Suprapubic skin (tissue), 4 donors: ENCODE measurements around the gene BCL2A1. TPM values are rescaled to one million over a fixed set of nuclear protein-coding genes. Genes with fewer than 3 reads are reported as not detected.

Experiments
- DNase-seq, 2 donors: peaks; one replicate each; pipeline ENCODE4 v3.0.0-alpha.2; 2019; ENCODE audit warnings: low spot score in 2 of 2
- H3K27ac ChIP-seq: fragments of 200-600 bp; sonication (generic); one replicate; pipeline ENCODE4 v1.5.1; 2019
- H3K27me3 ChIP-seq: fragments of 200-600 bp; sonication (generic); one replicate; pipeline ENCODE4 v1.5.1; 2019
- H3K36me3 ChIP-seq: fragments of 200-600 bp; sonication (generic); one replicate; pipeline ENCODE4 v1.5.1; 2019
- H3K4me1 ChIP-seq: fragments of 200-600 bp; sonication (generic); one replicate; pipeline ENCODE4 v1.5.1; 2019
- H3K4me3 ChIP-seq: fragments of 200-600 bp; sonication (generic); one replicate; pipeline ENCODE4 v1.5.1; 2019; ENCODE audit warnings: mild to moderate bottlenecking
- H3K9me3 ChIP-seq: fragments of 200-600 bp; sonication (generic); one replicate; pipeline ENCODE4 v1.5.1; 2019
- EP300 ChIP-seq: sonication (generic); formaldehyde crosslinking; IDR thresholded peaks from one replicate; pipeline ENCODE4 v1.6.1; 2017; ENCODE audit warnings: antibody characterized with exemption
- POLR2A ChIP-seq, 2 donors: fragments of 450-650 bp; IDR thresholded peaks; one replicate each; pipeline ENCODE4 v1.6.1; 2017; ENCODE audit warnings: antibody characterized with exemption in 2 of 2, mild to moderate bottlenecking in 2 of 2, moderate library complexity in 2 of 2
- POLR2AphosphoS5 ChIP-seq, 3 donors: sonication (generic); formaldehyde crosslinking; IDR thresholded peaks; one replicate each; pipeline ENCODE4 v1.6.1; 2017; ENCODE audit warnings: antibody characterized with exemption in 3 of 3
- WGBS: methylation state at CpG from one replicate; pipeline ENCODE4 v1.1.5; 2018; 5-methylcytosine and 5-hydroxymethylcytosine counted together
- total RNA-seq, 4 donors: library from RNA; depleted of rRNA; stranded (reverse); fragments of >200 nt; gene quantifications; one replicate each; pipeline ENCODE4 v1.1.0, GENCODE V29; 2016
- TF ChIP-seq, protein P1 (sequence below), 2 donors: fragments of 200-600 bp in 1 of 2; fragments of 450-650 bp in 1 of 2; sonication (generic) in 1 of 2; IDR thresholded peaks; one replicate each; pipeline ENCODE4 v1.5.1; 2016 to 2019; ENCODE audit warnings: antibody characterized with exemption in 2 of 2, mild to moderate bottlenecking in 1 of 2, moderate library complexity in 1 of 2

BCL2A1 gene
- total RNA-seq, 4 donors from 2014 or later = 0.64 to 2.6 (median 0.92) TPM

DNA sequence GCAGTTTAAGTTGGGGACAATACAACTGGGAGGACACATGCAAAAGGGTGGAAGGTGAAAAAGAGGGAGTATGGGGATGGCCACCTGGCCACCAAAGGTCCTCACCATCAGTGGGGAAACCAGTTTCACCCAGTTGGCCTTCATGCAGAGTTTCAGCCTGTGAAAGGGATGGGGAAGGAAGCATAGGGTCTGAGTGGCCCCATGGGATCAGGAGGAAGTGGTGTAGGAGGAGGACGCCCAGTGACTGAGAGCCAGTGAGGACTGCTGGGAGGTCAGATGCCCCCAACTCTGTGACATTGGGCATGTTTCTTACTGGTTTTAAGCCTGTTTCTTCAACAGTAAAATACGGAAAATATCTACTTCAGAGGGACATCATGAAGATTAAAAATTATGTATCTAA lies 16.3 kb downstream of the BCL2A1 start:
- H3K27ac ChIP-seq = no peak overlapping the region
- 89% methylated on average over 2 of the region's 2 CpGs for WGBS
- H3K9me3 ChIP-seq = no peaks in the 10 kb centered on the region
- H3K4me3 ChIP-seq = no peak overlapping the region
- H3K27me3 ChIP-seq = no peaks in the 10 kb centered on the region
- no peaks in the 10 kb centered on the region for H3K36me3 ChIP-seq
- DNase-seq = no peak
- TF ChIP-seq EP300 = no peak
- TF ChIP-seq POLR2A (IDR thresholded peaks at IDR 0.05) = no peak
- no peak for TF ChIP-seq POLR2AphosphoS5 (IDR thresholded peaks at IDR 0.05)
- TF ChIP-seq, protein P1, sequence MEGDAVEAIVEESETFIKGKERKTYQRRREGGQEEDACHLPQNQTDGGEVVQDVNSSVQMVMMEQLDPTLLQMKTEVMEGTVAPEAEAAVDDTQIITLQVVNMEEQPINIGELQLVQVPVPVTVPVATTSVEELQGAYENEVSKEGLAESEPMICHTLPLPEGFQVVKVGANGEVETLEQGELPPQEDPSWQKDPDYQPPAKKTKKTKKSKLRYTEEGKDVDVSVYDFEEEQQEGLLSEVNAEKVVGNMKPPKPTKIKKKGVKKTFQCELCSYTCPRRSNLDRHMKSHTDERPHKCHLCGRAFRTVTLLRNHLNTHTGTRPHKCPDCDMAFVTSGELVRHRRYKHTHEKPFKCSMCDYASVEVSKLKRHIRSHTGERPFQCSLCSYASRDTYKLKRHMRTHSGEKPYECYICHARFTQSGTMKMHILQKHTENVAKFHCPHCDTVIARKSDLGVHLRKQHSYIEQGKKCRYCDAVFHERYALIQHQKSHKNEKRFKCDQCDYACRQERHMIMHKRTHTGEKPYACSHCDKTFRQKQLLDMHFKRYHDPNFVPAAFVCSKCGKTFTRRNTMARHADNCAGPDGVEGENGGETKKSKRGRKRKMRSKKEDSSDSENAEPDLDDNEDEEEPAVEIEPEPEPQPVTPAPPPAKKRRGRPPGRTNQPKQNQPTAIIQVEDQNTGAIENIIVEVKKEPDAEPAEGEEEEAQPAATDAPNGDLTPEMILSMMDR (IDR thresholded peaks at IDR 0.05) = no peak
- H3K4me1 ChIP-seq = no peaks in the 10 kb centered on the region

DNA sequence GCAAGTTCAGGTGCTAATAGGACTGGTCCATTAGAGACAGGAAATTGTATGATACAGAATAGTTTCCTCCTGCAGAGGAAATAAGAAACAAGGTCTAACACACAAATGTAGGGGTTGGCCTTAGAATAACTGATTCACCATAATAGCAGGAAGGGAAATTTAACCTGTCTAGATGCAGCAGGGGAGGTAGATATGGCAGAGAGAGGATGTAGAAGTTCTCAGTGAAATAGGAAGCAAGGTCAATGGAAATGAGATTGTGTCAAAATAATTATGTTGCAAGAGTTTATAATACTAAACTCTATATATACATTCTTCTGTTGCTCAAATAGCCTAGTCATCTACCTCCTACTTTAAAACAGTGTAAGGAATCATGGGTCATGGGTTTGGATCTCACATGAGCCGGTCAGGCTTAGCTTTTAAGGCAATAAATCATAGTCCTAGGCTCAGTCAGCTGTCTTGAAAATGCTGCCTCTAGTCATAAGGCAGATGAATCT lies 17.0 kb downstream of the BCL2A1 start:
- WGBS = 33% methylated on average over 1 of the region's 1 CpG
- TF ChIP-seq EP300 (no peak), POLR2AphosphoS5 (IDR thresholded peaks at IDR 0.05) (no peak), POLR2A (IDR thresholded peaks at IDR 0.05) (no peak)
- TF ChIP-seq, protein P1 (IDR thresholded peaks at IDR 0.05) = no peak
- Histone ChIP-seq H3K27ac (no peak overlapping the region), H3K36me3 (no peaks in the 10 kb centered on the region), H3K4me3 (no peak overlapping the region), H3K9me3 (no peaks in the 10 kb centered on the region), H3K4me1 (no peaks in the 10 kb centered on the region), H3K27me3 (no peaks in the 10 kb centered on the region)
- no peak for DNase-seq

GRCh38 chr15:79952329-79952728 lies 18.7 kb downstream of the BCL2A1 start:
- TF ChIP-seq POLR2A (IDR thresholded peaks at IDR 0.05) = no peak
- no peak for TF ChIP-seq POLR2AphosphoS5 (IDR thresholded peaks at IDR 0.05)
- TF ChIP-seq, protein P1 (IDR thresholded peaks at IDR 0.05) = no peak
- TF ChIP-seq EP300 = no peak
- H3K27me3 ChIP-seq = no peaks in the 10 kb centered on the region
- no peaks in the 10 kb centered on the region for H3K36me3 ChIP-seq
- no peak overlapping the region for H3K4me3 ChIP-seq
- DNase-seq = no peak
- no peak overlapping the region for H3K27ac ChIP-seq
- no peaks in the 10 kb centered on the region for H3K9me3 ChIP-seq
- WGBS = 85% methylated on average over 2 of the region's 2 CpGs
- no peaks in the 10 kb centered on the region for H3K4me1 ChIP-seq

GRCh38 chr15:79950247-79950646 lies 20.7 kb downstream of the BCL2A1 start:
- DNase-seq = no peak
- Histone ChIP-seq H3K4me3 (no peak overlapping the region), H3K4me1 (no peaks in the 10 kb centered on the region), H3K9me3 (no peaks in the 10 kb centered on the region), H3K27me3 (no peaks in the 10 kb centered on the region), H3K36me3 (no peaks in the 10 kb centered on the region), H3K27ac (no peak overlapping the region)
- TF ChIP-seq POLR2AphosphoS5 (IDR thresholded peaks at IDR 0.05) = no peak
- no peak for TF ChIP-seq POLR2A (IDR thresholded peaks at IDR 0.05)
- TF ChIP-seq EP300 = no peak
- TF ChIP-seq, protein P1 (IDR thresholded peaks at IDR 0.05) = no peak
- WGBS = 90% methylated on average over 2 of the region's 2 CpGs

GRCh38 chr15:79948761-79949160 lies 22.2 kb downstream of the BCL2A1 start:
- Histone ChIP-seq H3K4me1 (no peaks in the 10 kb centered on the region), H3K4me3 (no peak overlapping the region), H3K27ac (no peak overlapping the region), H3K27me3 (no peaks in the 10 kb centered on the region), H3K9me3 (no peaks in the 10 kb centered on the region), H3K36me3 (no peaks in the 10 kb centered on the region)
- DNase-seq = no peak
- TF ChIP-seq POLR2AphosphoS5 (IDR thresholded peaks at IDR 0.05) = no peak
- TF ChIP-seq EP300 = no peak
- TF ChIP-seq POLR2A (IDR thresholded peaks at IDR 0.05) = no peak
- TF ChIP-seq, protein P1 (IDR thresholded peaks at IDR 0.05) = no peak
- WGBS = 61% methylated on average over 3 of the region's 3 CpGs
